OCI-LY1 (cell line): ENCODE measurements around the gene UCN2.

ENCODE experiments used
- CTCF ChIP-seq: fragments of 200-600 bp; sonication (generic), shearing (Covaris generic); IDR thresholded peaks from 2 replicates; pipeline ENCODE4 v1.5.1; 2017; ENCODE audit warnings: mild to moderate bottlenecking, antibody characterized with exemption, low read length, moderate library complexity, mixed read lengths
- EZH2 ChIP-seq: fragments of 200-600 bp; sonication (generic), shearing (Covaris generic); IDR thresholded peaks from 2 replicates; pipeline ENCODE4 v1.8.0; 2017; ENCODE audit warnings: borderline replicate concordance, mixed run types, mild to moderate bottlenecking, antibody characterized with exemption, low read length, moderate library complexity, mixed read lengths

GRCh38 chr3:48598323-48599076, 34.9 kb upstream of the UCN2 start:
- TF ChIP-seq CTCF (no peak), EZH2 (no peak)
